ENCODE measurements around the gene BAG3.
A peak's percentile ranks its signal among the peaks of the same experiment; 100 is the strongest.

Gene BAG3

GRCh38 chr10:119667562-119668328 lies 16.6 kb downstream of the BAG3 start:
- DNase-seq (ENCODE audit: low read depth): no peak

GRCh38 chr10:119668461-119668860 lies 17.3 kb downstream of the BAG3 start:
- DNase-seq (ENCODE audit: low read depth): no peak

GRCh38 chr10:119669331-119669730 lies 18.2 kb downstream of the BAG3 start:
- no peak for DNase-seq (ENCODE audit: low read depth)

GRCh38 chr10:119669975-119670640 lies 18.9 kb downstream of the BAG3 start:
- DNase-seq (ENCODE audit: low read depth): no peak

- no peak for DNase-seq (ENCODE audit: low read depth)
Observed at GRCh38 chr10:119670717-119671116, 19.5 kb downstream of the BAG3 start.

GRCh38 chr10:119671381-119671780 lies 20.2 kb downstream of the BAG3 start:
- no peak for DNase-seq (ENCODE audit: low read depth)

DNA sequence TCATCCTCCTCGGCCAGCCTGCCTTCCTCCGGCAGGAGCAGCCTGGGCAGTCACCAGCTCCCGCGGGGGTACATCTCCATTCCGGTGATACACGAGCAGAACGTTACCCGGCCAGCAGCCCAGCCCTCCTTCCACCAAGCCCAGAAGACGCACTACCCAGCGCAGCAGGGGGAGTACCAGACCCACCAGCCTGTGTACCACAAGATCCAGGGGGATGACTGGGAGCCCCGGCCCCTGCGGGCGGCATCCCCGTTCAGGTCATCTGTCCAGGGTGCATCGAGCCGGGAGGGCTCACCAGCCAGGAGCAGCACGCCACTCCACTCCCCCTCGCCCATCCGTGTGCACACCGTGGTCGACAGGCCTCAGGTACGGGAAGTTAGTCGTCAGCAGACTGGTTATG lies 21.1 kb downstream of the BAG3 start:
- DNase-seq (ENCODE audit: low read depth): no peak

DNA sequence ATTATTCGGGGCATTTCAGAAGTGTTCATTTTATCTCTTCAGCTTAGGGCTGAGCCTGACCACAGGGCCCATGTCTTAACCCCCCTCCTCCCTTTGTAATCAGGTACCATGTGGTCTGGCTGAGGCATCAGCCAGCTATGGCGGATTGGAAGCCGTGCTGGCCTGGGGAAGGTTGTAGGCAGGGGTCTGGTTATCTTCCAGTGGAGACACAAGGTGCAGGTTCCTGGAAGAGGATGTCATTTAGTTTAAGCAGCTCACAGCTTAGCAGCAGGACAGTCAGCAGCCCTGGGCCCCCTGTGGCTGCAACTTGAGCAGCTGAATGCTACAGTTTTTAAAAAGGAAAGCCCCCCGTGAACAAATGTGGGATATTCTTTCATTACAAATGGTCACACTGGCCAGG lies 22.1 kb downstream of the BAG3 start:
- no peak for DNase-seq (ENCODE audit: low read depth)

DNA sequence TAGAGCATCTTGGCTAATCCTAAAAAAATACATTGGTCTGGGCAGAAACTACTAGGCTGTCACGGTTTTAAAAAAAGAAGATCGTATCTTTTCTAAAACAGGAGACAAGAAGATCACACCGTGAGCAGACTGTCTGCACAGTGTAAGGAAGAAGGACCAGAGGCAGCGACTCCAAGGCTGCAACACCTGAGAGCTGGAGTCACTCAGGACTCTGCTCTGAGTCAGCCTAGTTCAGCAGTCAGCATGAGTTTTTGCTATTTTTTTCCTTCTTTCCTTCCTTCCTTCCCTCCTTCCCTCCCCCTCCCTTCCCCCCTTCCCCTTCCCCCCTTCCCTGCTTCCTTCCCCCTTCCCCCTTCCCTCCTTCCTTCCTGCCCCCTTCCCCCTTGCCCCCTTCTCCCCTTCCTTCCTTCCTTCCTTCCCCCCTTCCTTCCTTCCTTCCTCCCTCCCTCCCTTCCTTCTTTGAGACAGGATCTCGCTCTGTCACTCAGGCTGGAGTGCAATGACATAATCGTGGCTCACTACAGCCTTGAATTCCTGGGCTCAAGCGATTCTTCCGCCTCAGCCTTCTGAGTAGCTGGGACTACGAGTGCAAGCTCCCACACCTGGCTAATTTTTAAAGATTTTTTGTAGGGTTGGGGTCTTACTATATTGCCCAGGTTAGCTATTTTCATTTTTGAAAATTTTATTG lies 24.4 kb downstream of the BAG3 start:
- no peak for DNase-seq (ENCODE audit: low read depth)

- no peak for DNase-seq (ENCODE audit: low read depth)
Observed at GRCh38 chr10:119677126-119677525, 25.9 kb downstream of the BAG3 start.

GRCh38 chr10:119677904-119678755 lies 26.9 kb downstream of the BAG3 start:
- no peak for DNase-seq (ENCODE audit: low read depth)

GRCh38 chr10:119679480-119679829 lies 28.3 kb downstream of the BAG3 start:
- no peak for DNase-seq (ENCODE audit: low read depth)

DNA sequence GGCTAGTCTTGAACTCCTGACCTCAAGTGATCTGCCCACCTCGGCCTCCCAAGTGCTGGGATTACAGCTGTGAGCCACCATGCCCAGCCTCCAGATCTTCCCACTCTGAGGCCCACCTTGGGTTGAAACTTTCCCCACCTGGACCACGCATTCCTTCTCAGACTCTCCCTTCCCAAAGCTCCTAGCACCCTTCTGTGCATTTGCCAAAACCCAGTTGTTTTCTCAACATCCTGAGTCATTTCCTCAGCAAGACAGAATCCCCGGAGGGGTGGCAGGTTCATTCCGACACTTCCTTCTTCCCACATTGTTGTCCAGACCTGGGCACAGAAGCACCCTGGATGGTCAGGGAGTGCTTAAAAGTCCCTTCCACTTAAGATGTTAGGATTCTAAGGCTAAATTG lies 28.9 kb downstream of the BAG3 start:
- DNase-seq (ENCODE audit: low read depth): no peak

DNA sequence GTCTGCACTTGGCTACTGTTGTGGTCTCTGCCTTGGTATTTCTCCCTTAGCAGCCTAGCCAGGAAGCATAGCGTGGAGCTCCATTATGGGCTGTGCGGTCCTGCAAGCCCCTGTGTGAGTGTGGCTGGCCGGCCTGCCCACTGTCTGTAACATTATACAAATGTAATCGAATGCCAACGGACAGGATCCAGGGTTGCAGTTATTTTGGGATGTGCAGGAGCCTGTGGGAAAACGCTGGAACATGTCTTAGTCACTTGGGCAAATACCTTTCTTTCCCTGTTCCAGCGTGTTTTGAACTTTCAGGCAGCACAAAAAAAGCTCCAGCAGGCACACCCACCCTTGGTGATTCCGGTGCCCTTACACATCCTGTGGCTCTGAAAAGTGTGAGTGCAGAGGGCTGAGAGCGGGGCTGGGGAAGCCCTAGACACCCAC lies 29.5 kb downstream of the BAG3 start:
- no peak for DNase-seq (ENCODE audit: low read depth)

GRCh38 chr10:119686465-119687191 lies 35.4 kb downstream of the BAG3 start:
- peak; percentile 74 for DNase-seq (ENCODE audit: low read depth)

GRCh38 chr10:119687192-119688032 lies 36.2 kb downstream of the BAG3 start:
- DNase-seq (ENCODE audit: low read depth): no peak

DNA sequence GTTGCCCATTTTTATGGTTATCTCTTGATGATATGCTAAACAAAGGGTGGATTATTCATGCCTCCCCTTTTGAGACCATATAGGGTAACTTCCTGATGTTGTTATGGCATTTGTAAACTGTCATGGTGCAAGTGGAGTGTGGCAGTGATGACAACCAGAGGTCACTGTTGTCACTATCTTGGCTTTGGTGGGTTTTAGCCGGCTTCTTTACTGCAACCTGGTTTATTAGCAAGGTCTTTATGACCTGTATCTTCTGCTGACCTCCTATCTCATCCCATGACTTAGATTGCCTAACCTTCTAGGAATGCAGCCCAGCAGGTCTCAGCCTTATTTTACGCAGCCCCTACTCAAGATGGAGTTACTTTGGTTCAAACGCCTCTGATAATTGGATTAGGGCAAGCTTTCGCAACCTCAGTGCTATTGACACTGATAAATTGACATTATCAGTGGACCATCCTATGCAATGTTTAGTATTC lies 36.9 kb downstream of the BAG3 start:
- DNase-seq (ENCODE audit: low read depth): no peak

DNA sequence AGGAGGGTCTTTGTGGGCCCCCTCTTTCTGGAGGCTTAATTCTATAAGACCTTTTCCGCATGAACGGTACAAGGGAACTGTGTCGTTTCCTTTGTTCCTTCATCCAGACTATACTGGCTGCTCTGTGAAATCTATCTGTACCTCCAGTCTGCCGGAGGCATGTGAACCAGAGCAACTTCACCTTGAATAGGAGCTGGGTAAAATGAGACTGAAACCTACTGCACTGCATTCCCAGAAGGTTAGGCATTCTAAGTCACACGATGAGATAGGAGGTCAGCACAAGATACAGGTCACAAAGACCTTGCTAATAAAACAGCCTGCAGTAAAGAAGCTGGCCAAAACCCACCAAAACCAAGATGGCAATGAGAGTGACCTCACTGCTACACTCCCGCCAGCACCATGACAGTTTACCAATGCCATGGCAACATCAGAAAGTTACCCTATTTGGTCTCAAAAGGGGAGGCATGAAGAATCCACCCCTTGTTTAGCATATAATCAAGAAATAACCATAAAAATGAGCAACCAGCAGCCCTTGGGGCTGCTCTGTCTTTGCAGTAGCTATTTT lies 37.9 kb downstream of the BAG3 start:
- DNase-seq (ENCODE audit: low read depth): no peak

- DNase-seq (ENCODE audit: low read depth): no peak
Observed at GRCh38 chr10:119691726-119692125, 40.5 kb downstream of the BAG3 start.

All from T follicular helper cell (primary cell).